Activated CD4-positive, alpha-beta T cell treated with anti-CD3 and anti-CD28 coated beads, Interleukin-2, amount 50 U/mL, for 16 hours (primary cell): ENCODE measurements around the gene FRMD4A.
"Not testable (repeated sequence)": the region's sequence is repeated elsewhere in the genome, so short reads cannot be mapped to it uniquely, and the experiment has no call there.

Experiments
- DNase-seq: peaks from one replicate; pipeline ENCODE4 v3.0.0-alpha.2; 2020

FRMD4A gene

DNA sequence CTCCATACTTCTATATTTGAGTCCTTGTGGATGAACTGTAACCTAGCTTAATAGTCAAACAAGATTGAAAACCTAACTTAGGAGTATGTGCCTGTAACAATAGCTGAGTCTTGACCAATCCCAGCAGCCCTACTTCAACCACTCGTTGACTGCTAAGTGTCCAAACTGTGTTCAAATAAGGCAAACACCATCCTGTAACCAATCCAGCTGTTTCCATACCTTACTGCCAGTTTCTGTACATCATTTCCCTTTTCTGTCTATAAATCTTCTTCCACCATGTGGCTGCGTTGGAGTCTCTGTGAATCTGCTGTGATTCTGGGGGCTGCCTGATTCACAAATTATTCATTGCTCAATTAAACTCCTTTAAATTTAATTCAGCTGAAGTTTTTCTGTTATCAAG lies 195.5 kb downstream of the FRMD4A start:
- not testable (repeated sequence) for DNase-seq

DNA sequence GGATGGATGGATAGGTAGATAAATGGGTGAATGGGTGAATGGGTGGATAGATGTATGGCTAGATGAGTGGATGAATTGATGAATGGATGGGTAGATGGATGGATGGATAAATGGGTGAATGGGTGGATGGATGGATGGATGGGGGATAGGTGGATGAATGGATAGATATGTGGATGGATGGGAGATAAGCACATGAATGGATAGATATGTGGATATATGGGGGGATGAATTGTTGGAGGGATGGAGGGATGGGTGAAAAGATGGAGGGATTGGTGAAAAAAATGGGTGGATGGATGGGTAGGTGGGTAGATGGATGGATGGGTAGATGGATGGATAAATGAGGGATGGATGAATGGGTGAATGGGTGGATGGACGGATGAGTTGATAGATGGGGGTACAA lies 196.4 kb downstream of the FRMD4A start:
- no peak for DNase-seq

DNA sequence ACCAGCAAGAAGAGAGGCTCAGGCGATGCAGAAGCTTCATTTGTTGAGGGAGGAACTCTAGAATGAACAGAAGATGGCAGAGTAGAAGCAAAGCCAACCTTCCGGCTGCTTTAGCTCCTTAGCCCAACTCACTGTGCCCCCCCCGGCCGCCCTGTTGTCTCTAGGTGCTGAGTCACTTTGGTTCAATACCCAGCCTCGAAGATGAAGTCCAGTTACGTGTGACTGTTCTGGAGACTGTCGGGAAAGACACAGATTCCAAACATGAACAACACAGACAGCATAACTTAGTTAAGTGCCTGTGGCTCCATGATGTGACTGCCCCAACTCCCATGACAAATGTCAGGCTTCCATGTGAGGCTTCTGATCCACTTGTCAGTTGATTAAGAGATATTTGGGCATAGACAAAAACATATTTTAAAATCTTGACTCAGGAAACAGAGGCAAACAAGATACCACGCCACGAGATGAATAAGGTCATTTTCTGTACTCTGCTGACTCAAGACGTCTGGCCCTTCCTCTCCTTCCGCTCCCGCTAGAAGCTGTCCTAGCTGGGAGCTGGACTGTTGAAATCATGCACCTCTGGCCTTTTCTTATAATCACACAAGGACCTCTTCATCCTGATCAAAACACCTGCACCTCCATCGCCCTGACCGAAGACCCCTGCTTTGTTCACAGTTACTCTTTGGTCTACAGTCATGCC lies 199.3 kb downstream of the FRMD4A start:
- no peak for DNase-seq

DNA sequence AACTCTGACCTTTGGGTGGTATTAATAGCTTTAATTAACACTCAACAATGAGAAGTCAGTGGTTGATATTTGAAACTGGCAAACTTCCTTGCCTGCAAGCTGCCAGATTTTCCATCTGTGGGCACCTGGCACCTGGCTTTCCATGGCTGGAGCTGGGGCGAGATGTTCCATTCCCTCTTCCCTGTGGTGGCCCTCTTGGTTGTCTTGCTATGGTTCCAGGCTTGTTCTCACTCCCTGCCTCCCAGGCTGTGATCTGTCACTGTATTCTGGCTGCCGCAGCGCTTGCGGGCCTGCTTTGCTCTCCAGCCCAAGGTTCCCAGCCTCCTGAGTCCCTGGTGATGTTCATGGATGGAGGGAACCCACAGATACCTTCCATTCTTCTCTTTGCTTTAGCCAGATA lies 201.0 kb downstream of the FRMD4A start:
- no peak for DNase-seq

DNA sequence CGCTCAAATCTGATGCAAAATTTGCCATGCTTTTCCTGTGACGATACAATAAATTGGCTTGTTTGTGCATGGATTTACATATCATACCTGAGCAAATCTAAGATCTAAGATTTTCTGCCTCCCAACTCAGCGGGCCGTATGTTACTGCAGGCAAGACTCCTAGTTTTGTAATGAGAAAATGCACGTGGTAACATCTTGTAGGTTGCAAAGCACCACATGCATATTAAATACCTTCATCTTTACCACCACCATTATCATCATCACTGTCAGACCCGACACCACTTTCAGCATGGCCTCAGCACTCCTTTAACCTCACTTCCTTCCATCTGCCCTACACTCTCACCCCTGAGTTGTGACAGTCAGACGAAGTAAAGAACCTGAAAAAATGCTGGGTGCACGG lies 202.2 kb downstream of the FRMD4A start:
- DNase-seq = no peak

DNA sequence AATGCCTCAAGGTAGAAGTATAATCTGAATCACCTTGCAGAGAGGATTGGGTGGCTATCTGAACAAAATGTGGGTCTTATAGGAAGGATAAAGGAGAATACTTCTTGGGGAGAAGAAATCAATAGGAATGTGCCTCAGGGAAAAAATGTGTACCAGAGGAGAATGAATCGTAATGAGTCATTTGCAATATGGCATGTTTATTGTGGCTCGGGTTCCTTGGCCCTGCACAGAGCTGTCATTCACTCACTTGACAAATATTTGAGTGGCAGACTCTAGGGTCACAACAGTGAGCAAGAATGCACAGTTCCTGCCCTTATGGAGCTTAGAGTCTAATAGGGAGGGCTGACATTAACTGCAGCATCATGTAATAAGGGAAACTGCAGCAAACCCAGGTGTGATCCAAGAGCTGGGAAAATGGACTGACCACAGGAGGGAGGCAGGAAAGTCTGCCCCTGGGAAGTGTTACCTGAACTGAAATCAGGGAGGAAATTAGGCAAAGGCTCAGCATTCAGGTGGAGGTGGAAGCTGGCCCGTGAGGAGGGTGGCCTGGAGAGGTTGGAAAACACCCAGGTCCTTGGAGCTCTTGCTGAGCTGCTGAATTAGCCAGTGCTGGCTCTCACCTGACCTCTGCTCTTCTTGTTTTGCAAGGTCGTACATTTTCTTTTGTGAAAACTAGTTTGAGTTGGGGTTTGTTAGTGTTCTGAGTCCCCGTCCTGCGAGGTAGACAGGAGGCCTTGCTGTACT lies 203.9 kb downstream of the FRMD4A start:
- no peak for DNase-seq

DNA sequence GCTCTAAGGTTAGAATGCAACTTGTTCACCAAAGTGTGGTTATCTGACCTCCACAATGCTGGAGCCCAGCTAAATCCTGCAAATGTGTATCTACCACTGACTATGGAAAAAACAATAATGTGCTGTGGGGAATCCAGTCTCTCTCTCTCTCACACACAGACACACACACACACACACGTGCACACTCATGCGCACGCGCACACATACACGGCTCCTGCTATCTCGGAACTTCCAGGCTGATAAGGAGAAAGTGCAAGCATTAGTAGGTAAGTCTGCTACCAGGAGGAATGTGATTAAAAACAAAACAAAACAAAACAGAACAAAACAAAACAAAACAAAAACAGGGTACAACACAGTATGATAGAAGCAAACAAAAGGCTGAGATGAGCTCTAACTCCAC lies 205.2 kb downstream of the FRMD4A start:
- no peak for DNase-seq

DNA sequence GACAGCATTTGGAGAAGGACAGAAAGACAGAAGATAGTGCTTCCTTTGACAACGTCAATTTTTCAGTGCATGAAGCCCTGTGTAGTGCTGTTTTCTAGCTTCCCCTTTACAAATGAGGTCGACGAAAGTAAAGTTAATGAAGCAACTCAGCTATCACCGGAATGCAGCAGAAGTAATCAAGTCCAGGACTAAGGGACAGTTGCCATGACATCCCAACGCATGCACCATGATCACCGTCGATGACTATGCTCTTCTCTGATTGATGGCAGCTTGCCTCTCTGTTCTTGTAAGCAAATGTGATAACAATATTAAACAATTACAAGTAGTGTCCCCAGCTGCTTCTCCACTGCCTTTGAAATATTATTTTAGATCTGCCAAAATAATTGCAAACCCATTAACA lies 205.8 kb downstream of the FRMD4A start:
- no peak for DNase-seq

DNA sequence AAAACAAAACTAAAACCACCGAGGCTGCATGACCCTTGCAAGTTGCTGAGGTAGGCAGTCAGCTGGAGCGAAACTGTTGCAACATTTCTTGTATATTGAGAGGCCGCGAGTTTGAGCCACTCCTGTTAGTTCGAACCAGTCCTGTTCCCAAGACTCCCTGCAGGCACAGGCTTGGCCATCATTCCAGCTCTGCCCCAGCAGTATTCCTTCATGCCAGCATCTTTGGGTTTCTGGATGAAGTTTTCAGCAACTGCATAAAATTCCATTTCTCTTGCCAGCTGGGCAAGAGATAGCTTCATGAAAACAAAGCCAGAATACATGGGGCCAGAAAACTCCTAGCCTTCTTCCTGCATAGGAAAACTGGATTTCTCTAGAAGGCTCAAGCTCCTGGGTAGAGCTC lies 207.6 kb downstream of the FRMD4A start:
- DNase-seq = no peak

DNA sequence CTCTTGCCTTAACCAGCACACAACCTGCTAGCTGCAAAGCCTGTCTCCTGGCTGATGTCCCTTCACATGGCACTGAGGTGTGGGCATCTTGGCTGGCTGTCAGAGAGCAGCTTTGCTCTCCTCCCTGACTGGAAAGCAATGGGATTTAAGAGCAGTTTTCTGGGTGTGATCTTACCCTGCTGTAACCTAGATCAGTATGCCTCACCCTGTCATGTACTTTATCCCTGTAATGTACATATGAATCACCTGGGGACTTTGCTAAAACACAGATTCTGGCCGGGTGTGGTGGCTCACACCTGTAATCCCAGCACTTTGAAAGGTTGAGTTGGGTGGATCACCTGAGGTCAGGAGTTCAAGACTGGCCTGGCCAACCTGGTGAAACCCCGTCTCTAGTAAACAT lies 209.9 kb downstream of the FRMD4A start:
- DNase-seq = no peak

DNA sequence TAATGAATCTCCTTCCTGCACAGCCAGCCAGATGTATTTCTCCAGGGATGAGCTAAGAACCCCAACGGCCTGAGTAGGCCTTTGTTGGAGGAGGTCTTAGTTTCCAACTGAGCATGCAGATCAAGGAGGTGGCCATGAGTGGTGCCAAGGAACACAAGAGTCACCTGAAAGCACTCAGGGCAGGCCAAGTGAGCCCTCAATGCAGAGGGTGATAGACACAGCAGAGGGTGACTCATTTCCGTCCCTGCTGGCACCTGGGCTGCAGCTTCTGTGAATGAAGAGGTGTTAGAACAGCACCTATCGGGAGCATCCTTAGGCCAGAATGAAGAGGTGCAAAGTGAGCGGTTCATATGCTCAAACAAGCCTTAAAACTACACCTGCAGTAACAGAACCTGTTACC lies 211.8 kb downstream of the FRMD4A start:
- DNase-seq = no peak

DNA sequence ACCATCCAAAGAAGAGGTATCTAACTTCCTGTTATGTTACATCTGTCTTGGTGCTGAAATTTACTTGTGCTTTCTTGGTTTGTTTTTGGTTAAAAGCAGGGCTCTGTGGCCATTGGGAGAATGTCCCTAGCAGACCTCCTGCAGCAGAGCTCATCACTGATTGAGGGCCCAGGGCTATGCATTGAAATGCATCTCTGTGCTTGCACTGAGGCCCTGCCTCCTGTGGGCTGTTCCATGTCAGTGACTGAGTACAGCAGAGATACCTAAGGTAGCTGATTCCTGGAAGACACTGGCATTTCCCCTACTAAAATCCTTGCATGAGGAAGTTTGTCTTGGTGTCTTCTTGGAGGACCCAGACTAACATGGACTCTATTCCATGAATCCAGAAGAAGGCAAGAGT lies 213.9 kb downstream of the FRMD4A start:
- no peak for DNase-seq

DNA sequence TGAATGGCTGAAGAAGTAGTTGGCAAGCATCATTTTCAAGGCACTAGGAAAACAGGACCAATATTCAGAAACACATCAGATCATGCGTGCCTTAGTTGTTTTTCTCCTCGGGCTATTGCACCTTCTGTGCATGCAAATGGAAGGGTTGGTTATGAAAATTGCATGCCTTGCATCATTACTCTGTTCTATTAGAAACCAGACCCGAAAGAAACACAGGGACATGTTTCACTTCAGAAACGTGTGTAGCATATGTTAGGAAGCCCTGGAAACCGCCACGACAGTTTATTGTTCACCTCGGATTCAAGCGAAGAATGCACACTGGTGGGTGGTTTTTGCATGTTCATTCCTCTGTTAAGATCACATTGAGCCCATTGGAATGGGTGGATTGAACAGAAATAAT lies 214.7 kb downstream of the FRMD4A start:
- DNase-seq = no peak

DNA sequence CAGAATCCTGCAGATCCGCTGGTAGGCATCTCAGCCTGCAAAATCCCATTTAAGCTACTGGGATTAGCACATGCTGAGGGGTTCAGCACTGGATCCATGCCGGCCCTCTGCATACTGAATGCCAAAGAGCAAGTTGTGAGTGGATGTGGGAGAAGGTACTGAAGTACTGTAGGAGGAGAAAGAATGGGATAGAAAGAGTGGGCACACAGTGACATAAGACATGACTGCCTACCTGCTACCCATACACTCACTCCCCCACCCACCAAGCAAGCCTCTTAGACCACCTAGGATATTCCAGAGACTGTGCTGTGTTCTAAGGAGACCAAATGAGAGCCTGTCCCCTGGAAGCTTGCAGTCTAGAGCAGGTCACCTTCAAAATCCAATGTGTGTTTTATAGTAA lies 215.9 kb downstream of the FRMD4A start:
- no peak for DNase-seq

DNA sequence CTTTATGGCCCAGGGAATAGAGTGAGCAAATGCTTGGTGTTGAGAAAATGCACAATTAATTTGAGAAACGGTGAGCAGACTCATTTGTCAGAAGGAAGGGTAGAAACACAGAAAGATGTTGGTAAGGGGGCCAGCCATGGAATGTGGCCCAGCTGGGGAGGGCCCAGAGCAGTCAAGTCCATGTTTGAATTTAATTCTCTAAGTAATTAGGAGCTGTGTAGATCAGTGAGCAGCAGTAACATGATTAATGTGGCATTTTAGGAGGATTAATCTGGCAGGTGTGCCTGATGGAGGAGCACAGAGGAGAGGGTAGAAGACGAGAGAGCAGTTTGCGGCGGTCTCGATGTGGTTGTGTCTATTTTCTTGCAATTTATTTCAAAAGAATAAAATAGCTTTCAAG lies 218.7 kb downstream of the FRMD4A start:
- DNase-seq = no peak

DNA sequence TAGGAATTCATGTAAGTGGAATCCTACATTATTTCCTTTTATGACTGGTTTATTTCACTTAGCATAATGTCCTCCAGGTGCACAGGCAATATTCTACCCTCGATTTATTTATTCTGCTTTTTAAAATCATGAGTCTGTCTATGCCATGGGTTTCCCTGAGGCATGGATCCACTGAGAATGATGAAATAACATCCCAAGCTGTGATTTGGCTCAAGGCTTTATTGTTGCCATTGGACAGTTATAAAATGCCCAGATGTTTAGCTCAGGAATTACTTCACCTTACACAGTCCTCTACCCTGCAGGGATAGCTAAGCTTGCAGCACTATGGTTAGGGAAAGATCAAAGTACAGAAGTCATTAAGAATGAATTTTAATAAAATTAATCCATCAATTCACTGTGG lies 219.5 kb downstream of the FRMD4A start:
- no peak for DNase-seq

DNA sequence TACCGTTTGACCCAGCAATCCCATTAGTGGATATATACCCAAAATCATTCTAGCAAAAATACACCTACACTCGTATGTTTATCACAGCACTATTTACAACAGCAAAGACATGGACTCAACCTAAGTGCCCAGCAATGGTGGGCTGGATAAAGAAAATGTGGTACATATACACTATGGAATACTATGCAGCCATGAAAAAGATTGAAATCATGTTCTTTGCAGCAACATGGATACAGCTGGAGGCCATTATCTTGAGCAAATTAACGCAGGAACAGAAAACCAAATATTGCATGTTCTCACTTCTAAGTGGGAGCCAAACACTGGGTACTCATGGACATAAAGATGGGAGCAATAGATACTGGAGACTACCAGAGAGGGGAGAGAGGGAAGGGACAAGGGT lies 223.9 kb downstream of the FRMD4A start:
- DNase-seq = no peak

DNA sequence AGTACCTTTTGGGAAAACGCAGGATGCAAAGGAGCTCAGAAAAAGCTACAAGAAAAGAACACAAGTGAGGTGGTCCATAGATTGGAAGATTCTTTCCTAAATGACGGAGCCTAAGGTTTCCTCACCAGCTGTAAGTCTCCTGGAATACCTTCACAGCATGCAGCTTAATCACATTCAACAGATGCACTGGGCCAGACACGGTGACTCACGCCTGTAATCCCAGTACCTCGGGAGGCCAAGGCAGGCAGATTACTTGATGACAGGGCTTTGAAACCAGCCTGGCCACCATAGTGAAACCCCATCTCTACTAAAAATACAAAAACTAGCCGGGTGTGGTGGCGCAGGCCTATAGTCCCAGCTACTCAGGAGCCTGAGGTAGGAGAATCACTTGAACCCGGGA lies 228.7 kb downstream of the FRMD4A start:
- no peak for DNase-seq

DNA sequence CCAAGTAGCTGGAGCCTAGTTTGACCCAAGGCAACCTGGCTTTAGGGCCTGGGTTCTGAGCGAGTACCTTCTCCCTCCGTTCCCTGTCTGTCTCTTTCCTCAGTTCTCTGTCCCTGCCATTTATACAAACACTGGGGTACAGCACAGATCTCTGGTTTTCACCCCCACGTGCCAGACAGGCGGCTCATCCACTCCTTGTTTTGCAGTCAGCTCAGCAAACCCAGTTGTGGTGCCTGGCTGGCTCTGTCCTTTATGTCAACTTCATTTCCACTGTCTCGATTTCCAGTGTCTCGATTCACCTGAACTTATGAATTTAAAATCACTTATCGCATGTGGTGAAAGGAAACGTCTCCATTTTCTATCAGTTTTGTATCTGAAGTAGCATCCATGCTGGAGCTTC lies 230.8 kb downstream of the FRMD4A start:
- DNase-seq = no peak

DNA sequence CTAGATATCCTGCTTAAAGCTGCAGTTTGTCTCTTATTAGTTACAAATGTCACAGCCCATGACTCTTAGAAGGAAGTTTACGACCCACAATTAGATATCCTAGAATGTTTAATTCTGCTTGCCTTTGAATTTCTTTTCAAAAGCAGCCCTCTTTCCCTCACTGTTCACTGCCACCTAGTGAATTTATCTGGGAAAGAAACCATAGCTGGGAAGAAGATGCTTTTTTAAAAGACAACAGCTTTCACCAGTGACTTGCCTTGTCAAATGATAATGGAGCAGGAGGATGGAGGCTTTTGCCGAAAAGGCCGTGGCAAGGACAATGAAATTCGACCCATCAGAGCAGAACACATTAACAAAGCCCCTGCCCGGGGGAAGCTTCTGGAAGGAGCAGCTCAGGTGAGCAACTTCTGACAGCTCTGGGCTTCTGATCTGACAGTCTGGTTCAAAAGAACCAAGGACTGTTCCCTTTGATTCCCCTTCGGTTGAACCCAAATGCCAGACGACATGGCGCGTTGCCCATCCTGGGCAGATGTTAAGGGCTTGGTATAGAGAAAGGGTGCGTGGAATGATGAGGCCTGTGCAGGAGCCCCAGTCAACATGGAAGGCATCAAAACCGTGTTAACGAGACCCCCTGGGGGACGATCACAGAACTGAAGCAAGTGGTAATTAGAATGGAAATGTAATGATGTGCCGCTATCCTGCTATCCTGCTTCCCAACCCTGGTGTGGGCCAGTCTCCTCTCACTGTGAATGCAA lies 236.8 kb downstream of the FRMD4A start:
- no peak for DNase-seq

DNA sequence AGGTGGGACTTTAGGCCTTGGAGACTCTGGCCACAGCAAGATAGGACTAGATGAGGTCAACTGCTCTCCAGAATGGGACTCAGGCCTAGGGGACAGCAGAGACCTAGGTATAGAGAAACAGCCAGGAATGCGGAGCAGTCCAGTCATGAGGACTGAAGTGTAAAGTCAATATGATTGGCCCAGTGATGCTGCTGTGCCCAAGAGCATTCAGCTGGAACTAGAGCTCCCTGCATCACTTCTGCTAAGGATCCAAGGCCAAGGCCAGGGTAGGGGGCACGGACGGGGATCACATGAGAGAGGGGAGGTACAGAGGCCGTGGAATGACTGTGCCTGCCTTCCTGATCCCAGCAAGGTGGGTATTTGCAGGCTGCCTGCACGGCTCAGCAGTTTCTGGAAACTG lies 237.9 kb downstream of the FRMD4A start:
- no peak for DNase-seq

DNA sequence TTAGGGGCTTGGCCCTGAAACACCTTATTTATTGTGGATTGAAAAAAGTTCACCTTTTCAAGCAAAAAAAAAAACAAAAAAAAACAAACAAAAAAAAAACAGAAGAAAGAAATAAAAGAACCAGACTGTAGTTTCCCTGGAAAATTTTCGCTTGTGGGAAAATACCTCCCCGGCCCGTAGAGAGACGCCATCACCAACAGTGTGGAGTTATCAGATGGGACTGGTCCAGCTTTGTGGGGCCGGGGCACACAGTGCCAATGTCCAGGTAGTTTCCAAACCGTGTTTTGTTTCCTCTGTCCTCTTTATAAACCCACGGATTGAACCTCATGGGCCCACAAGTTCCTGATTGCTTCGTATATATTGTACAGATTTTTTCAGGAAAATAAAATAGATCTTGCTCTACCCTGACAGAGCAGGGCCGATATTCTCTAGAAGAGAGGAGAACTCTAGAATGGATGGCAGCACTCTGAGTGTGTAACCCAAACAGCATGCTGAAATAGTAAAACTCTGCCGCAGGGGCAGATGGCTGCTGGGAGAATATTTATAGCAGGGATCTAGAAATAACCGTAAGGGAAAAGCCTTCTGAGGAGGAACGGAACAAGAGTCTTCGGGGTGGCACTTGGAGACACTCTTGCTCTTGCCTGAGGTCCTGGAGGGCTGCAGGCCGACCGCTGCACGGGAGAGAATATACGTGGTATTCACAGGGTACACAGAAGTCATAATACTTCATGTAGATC lies 241.0 kb downstream of the FRMD4A start:
- DNase-seq = no peak

DNA sequence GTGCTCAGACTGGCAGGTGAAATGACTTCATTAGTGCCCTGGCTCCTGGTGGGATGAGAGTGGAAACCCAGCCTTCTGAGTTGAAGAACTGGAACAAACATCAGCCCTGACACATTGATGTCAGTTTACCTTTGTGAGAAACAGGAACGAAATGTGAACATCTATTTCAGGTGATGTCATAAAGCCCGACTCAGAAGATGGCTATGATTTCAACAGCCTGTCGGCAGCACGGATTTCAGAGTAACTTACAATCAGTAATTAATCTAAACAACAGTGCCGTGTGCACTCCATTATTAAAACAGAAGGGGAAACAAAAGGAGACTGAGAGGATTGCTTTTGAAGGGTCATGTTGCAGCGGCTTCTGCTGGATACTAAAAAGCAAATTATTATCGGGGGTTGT lies 243.2 kb downstream of the FRMD4A start:
- no peak for DNase-seq
